Measurements from ENCODE around the gene RPA1.

GRCh38 chr17:1898872-1899271, 69.1 kb downstream of the RPA1 start:
- TF ChIP-seq CTCF (IDR thresholded peaks at IDR 0.05; ENCODE audit: insufficient read depth, low read length, poor library complexity, severe bottlenecking) (no peak), EZH2phosphoT487 (conservative IDR thresholded peaks at IDR 0.05; ENCODE audit: low read length) (no peak)

Measured in SU-DHL-6 (cell line).